SW 1271 (cell line): Measurements from ENCODE around the gene NOLC1.

Source experiments
- DNase-seq, 2 experiments: peaks; one replicate each; lab custom pipeline; 2025; lab: John Stamatoyannopoulos, UW

Gene NOLC1

DNA sequence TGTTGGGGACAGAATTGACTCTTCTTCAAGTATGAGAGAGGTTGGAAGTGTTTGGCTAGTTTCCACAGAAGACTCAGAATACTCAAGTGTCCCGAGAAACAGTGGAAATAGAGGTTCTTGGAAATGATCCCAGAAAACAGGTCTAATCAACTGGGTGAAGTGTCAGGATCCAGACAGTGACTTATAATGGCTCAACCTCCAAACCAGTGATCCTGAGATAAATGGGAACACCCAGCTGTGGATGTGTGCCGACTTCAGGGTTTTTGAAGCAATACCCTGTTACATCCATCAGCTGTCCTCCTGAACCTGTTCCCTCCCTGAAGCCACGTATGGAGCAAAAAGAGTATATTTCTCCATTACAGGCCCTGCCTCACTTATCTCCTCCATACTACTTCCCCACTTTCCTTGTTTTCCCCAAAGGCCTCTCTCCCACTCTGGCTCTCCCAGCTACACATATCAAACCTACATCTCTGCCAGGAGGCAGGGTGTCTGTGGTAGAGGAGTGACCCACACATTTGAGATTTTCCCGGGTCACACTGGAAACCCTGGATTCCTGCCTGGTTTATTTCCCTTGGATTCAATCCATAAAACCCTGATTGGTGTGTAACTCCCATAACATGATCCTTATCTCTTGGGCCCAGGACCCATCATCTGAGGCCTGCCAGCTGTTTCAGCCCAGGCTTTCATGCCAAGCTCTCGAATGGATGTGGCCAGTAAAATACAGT is 56.3 kb downstream of the NOLC1 start:
- no peak for DNase-seq

DNA sequence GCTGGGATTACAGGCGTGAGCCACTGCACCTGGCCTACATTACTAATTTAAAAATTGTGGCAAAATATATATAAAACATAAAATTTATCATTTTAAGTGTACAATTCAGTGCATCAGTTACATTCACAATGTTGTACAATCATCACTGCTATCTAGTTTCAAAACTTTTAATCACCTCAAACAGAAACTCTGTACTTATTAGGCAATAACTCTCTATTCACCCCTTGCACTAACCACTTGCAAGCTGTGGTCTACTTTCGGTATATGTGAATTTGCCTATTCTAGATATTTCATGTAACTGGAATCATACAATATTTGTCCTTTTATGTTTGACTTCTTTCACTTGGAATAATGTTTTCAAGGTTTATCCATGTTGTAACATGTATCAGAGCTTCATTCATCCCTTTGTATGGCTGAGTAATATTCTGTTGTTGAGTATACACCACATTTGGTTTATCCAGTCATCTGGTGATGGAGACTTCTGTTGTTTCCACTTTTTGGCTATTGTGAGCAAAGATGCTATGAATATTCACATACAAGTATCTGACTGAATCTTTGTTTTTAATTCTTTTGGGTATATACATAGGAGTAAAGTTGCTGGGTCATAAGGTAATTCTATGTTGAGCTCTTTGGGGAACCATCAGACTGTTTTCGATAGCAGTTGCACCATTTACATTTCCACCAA is 59.6 kb downstream of the NOLC1 start:
- DNase-seq = no peak
